ENCODE data around the gene RSPH1. TPM values are rescaled to one million over a fixed set of nuclear protein-coding genes. Genes with fewer than 3 reads are reported as not detected.

Gene RSPH1
- total and polyA plus RNA-seq, 7 donors, result 0.08 to 0.29 TPM; not detected in 5

DNA sequence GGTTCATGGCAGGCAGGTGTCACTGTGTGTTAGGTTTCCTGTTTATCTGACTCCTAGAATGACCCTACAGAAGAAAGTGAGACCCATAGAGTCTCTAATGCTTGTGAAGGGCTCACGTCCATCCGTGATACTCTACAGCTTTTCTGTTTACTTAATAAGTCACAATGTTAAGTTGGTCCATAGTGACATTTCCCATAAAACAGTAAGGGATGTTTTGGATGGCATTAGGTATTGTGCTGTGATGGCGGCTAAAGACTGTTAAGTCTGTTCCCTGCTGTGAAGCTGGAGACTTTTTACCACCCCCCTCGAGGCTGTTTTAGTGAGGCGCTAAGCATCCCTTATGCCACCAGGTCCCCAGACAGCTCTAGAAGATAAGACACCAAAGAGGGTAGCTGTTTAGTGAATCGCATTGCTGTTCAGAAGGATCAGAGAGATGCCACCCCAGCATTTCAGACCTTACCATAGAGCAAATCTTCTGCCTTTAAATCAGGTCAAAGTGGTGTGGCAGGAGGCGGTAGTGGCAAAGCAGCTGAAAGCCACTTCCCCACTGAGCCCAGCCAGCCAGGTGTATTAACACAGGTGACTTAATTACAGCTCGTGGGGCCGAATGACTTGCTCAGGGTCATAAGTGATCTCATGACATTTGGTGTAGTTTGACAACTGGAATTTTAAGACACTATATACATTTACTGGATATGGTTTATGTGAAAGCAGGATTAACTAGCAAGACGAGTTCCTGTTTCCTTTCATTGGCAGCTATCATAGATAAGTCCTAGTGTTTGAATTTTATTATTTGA, 42.7 kb upstream of the RSPH1 start:
- Histone ChIP-seq H3K27me3 (ENCODE audit: insufficient read depth in 3 of 3, low read length in 2 of 3) (no peaks in the 10 kb centered on the region), H3K4me1 (peaks cover under 1% of the 10 kb centered on the region), H3K4me3 (no peak overlapping the region), H3K9me3 (no peaks in the 10 kb centered on the region), H3K27ac (no peak overlapping the region), H3K36me3 (ENCODE audit: insufficient read depth in 1 of 2, low read depth in 1 of 2) (peaks cover 2 to 69% of the 10 kb centered on the region in 2 donors)
- TF ChIP-seq, protein P1, sequence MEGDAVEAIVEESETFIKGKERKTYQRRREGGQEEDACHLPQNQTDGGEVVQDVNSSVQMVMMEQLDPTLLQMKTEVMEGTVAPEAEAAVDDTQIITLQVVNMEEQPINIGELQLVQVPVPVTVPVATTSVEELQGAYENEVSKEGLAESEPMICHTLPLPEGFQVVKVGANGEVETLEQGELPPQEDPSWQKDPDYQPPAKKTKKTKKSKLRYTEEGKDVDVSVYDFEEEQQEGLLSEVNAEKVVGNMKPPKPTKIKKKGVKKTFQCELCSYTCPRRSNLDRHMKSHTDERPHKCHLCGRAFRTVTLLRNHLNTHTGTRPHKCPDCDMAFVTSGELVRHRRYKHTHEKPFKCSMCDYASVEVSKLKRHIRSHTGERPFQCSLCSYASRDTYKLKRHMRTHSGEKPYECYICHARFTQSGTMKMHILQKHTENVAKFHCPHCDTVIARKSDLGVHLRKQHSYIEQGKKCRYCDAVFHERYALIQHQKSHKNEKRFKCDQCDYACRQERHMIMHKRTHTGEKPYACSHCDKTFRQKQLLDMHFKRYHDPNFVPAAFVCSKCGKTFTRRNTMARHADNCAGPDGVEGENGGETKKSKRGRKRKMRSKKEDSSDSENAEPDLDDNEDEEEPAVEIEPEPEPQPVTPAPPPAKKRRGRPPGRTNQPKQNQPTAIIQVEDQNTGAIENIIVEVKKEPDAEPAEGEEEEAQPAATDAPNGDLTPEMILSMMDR (IDR thresholded peaks at IDR 0.05), result no peak
- WGBS, 3 donors, result 72 to 77% (median 77%) methylated on average over 10 of the region's 10 CpGs
- intact Hi-C loops (cut with DNase I), result loop anchor here in 1 of 2 donors (10.0 kb wide), 1 partner anchor 436 kb away; the partner anchor contains the start of gene PKNOX1
- no peak for ATAC-seq
- no peak for DNase-seq

GRCh38 chr21:42537106-42537742, 41.2 kb upstream of the RSPH1 start:
- Histone ChIP-seq H3K36me3 (ENCODE audit: insufficient read depth in 1 of 2, low read depth in 1 of 2) (peaks cover 2 to 54% of the 10 kb centered on the region in 2 donors), H3K4me3 (no peak overlapping the region)
- intact Hi-C loops (cut with DNase I), result loop anchor here in 1 of 2 donors (10.0 kb wide), 1 partner anchor 438 kb away; the partner anchor contains the start of gene PKNOX1

DNA sequence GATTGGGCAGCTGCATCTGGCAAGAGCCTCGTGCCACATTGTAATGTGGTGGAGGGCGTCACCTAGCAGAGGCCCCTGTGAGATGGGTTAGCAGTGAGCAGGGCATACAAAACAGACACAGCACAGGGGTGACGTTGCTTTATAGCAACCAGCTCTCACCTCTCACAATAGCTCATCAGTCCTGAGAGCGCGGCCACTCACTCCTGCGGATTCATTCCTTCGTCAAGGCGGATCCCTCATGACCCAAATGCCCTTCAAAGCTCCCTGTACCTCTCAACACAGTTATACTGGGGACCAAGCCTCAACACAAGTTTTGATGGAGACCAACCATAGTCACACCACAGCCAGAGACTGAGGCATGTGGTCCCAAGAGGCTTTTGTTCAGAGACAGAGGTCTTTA, 40.6 kb upstream of the RSPH1 start:
- Histone ChIP-seq H3K4me1 (peaks cover 18% of the 10 kb centered on the region), H3K27ac (no peak overlapping the region), H3K4me3 (no peak overlapping the region), H3K27me3 (ENCODE audit: insufficient read depth in 3 of 3, low read length in 2 of 3) (no peaks in the 10 kb centered on the region), H3K36me3 (ENCODE audit: insufficient read depth in 1 of 2, low read depth in 1 of 2) (peaks cover 0 to 48% of the 10 kb centered on the region in 2 donors), H3K9me3 (no peaks in the 10 kb centered on the region)
- no peak for ATAC-seq
- TF ChIP-seq, protein P1 (IDR thresholded peaks at IDR 0.05), result no peak
- intact Hi-C loops (cut with DNase I), result loop anchor here in 1 of 2 donors (10.0 kb wide), 1 partner anchor 438 kb away; the partner anchor contains the start of gene PKNOX1
- no peak for DNase-seq
- WGBS, 3 donors, result 88 to 95% (median 94%) methylated on average over 8 of the region's 8 CpGs

More at GRCh38 chr21:42537106-42537742, 41.2 kb upstream of the RSPH1 start:
- Histone ChIP-seq H3K9me3 (no peaks in the 10 kb centered on the region), H3K4me1 (peaks cover 12% of the 10 kb centered on the region), H3K27ac (no peak overlapping the region), H3K27me3 (ENCODE audit: insufficient read depth in 3 of 3, low read length in 2 of 3) (no peaks in the 10 kb centered on the region)
- DNase-seq (no peak), ATAC-seq (no peak)
- TF ChIP-seq, protein P1 (IDR thresholded peaks at IDR 0.05), result no peak
- 87 to 89% (median 88%) methylated on average over 4 of the region's 4 CpGs for WGBS, 3 donors

- Histone ChIP-seq H3K4me3 (no peak overlapping the region), H3K9me3 (no peaks in the 10 kb centered on the region), H3K27me3 (ENCODE audit: insufficient read depth in 3 of 3, low read length in 2 of 3) (no peaks in the 10 kb centered on the region), H3K27ac (peak overlapping the region; percentile 88), H3K36me3 (ENCODE audit: insufficient read depth in 1 of 2, low read depth in 1 of 2) (peaks cover 0 to 39% of the 10 kb centered on the region in 2 donors), H3K4me1 (peaks cover 23% of the 10 kb centered on the region)
- 62 to 70% (median 70%) methylated on average over 17 of the region's 17 CpGs for WGBS, 3 donors
- intact Hi-C loops (cut with DNase I), result loop anchor here in 1 of 2 donors (10.0 kb wide), 1 partner anchor 439 kb away; the partner anchor contains the start of gene PKNOX1
- TF ChIP-seq, protein P1 (IDR thresholded peaks at IDR 0.05), result no peak
- ATAC-seq (no peak), DNase-seq (no peak)
Observed at GRCh38 chr21:42535602-42536171, 39.7 kb upstream of the RSPH1 start.
